Glomerular endothelial cell (primary cell): ENCODE results near the gene LRRC47. TPM values are rescaled to one million over a fixed set of nuclear protein-coding genes. Genes with fewer than 3 reads are reported as not detected.
"Not testable (repeated sequence)": the region's sequence is repeated elsewhere in the genome, so short reads cannot be mapped to it uniquely, and the experiment has no call there.

Experiments used
- DNase-seq: peaks from one replicate; pipeline ENCODE4 v3.0.0-alpha.2; 2011; ENCODE audit warnings: low read depth, low spot score; ENCODE audit errors: extremely low read depth
- total RNA-seq: library from RNA; depleted of rRNA; stranded (reverse); fragments of >200 nt; gene quantifications from 2 replicates; pipeline ENCODE4 v1.2.3, GENCODE V29; 2015

LRRC47 gene
- total RNA-seq, 1 donor from 2014 or later: 38.9 TPM

DNA sequence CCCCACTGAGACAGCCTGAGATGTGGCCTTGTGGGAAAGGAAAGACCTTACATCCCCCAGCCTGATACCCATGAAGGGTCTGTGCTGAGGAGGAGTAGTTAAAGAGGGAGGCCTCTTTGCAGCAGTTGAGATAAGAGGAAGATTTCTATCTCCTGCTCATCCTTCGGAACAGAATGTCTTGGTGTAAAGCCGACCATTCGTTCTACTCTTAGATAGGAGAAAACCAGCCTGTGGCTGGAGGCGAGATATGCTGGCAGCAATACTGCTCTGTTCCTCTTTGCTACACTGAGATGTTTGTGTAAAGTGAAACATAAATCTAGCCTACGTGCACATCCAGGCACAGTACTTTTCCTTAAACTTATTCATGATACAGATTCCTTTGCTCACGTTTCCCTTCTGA, 45.6 kb downstream of the LRRC47 start:
- DNase-seq: no peak

DNA sequence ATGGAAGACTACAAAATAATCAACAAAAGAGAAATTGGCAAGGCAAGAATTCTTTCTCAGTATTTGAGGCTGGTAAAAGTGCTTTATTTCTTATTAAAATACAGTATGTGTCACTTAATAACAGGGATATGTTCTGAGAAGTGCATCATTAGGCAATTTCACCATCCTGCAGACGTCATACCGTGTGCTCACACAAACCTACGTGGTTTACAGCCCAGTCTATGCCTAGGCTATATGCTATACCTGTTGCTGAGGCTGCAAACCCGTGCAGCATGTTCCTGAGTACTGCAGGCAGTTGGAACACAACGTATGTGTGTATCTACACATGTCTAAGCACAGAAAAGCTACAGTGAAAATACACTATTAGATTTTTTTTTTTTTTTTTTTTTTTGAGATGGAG, 46.8 kb downstream of the LRRC47 start:
- DNase-seq: no peak

DNA sequence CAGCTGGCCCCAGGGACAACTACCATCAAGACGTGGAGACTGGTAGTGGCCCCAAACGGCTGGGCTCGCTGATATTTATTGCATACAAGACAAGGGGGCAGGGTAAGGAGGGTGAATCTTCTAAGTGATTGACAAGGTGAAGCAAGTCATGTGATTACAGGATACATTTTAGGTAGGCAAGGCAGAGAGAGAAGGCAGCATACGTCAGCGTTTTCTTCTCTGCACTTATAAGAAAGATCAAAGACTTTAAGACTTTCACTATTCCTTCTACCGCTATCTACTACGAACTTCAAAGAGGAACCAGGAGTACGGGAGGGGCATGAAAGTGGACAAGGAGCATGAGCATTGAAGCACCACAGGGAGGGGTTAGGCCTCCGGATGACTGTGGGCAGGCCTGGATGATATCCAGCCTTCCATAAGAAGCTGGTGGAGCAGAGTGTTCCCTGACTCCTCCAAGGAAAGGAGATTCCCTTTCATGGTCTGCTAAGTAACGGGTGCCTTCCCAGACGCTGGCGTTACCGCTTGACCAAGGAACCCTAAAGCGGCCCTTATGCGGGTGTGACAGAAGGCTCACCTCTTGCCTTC, 47.9 kb downstream of the LRRC47 start:
- not testable (repeated sequence) for DNase-seq

DNA sequence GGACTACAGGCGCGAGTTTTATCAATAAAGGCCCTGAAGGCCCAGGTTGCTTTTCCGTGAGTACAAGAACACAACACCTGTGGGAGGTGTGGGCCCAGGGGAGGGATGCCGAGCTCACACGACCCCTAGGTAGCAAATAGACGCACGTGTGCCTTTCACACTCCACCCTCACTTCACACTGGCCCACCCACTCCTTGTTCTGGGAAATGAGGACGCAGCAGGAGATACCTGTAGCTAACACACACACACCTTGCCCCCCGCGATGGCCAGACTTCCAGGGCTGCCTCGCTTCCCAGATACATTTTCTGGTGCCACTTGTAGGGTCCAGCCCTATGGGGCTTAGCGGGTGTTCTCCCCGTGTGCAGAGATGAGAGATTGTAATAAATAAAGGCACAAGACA, 48.4 kb downstream of the LRRC47 start:
- no peak for DNase-seq

DNA sequence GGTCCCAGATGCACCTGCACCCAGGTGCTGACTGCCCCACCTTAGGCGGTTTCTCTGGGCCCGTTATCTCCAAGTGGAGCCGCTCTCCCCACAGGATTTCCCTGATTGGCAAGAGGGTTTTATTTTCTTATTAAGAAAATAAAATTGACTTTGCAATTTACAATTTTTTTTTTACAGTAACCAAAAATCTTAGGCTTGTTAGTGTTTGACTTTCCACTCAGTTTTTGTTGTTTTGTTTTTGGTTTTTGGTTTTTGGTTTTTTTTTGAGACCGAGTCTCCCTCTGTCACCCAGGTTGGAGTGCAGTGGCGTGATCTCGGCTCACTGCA, 48.8 kb downstream of the LRRC47 start:
- DNase-seq: no peak

DNA sequence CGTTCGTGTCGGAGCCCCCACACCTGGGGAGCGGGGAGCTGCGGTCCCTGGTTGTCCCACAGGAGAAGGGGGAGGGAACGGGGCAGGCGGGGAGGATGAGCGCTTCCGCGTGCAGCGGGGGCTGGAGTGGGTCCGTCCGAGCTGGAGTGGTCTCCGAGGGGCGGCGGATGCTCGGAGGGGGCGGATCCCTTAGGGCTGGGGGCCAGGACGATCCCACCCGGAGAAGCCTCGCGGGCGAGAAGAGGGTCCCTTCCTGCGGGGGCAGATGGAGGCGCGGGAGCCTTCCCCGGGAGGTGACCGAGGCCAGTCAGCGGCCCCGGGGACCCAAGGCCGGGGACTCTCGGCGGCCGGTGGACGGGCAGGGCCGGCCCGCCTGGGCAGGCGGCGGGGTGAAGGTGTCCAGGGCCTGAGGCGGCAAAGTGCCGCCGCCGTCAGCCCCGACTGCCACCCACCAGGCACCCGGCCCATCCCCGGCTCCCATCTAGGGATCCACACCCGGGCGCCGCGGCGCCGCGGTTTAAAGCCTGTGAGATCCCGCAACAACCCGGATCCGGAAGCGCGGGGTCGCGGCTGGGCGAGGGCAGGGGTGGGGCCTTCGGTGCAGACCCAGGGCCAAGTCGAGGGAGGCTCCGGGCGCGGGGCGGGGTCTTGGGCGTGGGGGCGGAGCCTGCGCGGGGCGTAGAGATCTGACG, 49.3 kb downstream of the LRRC47 start:
- no peak for DNase-seq

DNA sequence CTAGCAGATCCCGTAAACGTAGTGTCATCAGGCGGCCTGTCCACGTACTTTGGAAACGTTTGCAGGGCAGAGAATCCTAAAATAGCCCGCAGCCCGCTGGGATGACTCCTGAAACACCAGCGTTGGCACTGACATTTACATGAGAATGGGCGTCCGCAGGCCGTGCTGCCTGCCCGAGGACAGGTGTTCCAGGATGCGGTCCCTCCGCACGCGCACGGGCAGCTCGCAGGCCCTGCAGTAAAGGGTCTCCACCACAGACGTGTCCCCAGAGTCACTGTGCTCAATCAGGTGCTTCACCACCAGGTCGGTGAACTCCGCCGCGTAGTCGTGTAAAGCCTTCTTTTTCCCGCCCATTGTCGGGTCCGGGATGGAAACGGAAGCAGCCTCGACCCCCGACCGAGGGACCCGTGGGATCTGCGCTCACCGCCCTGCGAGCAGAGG, 49.9 kb downstream of the LRRC47 start:
- DNase-seq: no peak

DNA sequence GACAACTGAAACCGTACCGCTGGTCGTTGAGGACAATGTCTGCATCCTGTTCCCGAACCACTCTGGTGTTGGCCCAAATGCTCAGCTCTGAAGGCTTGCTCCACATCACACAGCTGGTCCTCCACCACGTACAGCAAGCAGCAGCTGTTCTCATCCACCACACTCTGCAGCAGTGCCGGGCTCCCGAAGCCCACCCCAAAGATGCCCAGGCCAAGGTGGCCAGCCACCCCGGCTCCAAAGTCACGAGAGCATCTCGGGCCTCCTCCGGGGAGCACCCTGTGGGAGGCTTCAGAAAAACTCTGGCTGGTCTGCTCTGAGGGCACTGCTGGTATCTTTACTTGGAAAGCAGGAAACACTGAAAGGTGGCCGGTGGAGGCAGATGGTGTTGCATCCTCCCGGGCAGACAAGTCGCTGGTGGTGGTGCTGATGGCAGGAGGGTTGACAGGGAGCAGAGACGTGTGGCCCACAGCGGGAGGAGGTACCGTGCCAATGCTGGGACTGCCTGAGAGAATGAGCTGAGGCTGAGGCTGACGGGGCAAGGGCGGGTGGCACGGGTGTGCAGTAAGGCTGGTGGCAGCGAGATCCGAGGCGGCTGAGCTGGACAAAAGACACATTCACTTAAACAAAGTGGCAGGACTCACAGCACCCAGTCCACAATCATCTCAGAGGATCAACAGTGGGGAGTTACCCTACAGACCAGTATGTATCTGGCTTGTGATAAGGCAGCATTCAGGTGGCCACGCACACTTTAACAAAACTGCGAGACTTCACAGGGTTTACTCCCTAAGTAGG, 50.5 kb downstream of the LRRC47 start:
- no peak for DNase-seq

DNA sequence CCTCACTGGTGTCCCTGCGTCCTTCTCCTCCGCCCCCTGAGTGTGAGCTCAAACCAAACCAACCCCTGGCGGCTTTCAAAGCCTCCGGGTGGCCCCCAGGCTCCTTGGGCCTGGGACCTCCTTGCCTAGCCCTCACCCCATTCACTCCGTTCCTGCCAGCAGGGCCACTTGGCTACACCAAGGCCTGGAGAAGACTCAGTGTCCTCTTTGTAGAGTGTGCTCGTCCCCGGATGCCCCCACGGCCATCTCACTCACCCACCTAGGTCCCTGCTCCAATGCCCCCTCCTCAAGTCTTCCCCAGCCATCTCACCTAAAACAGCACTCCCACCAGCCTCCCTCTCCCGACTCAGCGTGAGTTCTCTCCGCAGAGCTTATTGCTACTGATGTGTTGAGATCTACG, 51.2 kb downstream of the LRRC47 start:
- DNase-seq: no peak

DNA sequence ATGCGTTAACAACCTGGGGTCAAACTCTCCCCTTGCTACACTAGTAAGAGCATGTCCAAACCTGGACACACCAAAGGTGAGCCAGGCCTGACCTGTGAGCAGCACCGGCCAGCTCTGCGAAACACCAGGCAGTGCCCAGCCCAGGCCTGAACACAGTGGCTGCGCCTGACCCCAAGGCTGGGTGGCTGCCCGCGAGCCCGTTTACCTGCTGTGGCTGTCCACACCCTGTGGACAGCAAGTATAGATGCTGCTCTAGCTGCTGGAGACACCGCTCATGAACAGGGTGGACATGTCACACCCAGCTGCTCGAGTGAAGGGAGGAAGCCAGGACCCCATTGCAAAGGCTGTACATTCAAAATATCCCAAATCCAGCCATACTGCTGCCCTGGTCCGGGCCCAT, 51.7 kb downstream of the LRRC47 start:
- no peak for DNase-seq

DNA sequence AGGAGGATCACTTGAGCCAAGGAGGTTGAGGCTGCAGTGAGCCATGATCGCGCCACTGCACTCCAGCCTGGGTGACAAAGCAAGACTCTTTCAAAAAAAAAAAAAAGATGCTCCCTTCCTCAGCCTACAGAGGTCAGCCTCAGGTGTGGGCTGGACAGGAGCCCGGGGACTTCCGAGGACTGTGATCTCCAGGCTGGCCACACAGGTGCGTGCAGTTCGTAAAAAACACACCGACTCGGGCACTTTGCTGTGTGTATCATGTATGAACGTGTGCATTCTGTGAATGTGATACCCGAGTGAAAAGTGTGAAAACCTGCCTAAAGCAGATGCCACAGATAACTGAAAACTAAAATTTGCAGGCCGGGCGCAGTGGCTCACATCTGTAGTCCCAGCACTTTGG, 52.5 kb downstream of the LRRC47 start:
- no peak for DNase-seq

DNA sequence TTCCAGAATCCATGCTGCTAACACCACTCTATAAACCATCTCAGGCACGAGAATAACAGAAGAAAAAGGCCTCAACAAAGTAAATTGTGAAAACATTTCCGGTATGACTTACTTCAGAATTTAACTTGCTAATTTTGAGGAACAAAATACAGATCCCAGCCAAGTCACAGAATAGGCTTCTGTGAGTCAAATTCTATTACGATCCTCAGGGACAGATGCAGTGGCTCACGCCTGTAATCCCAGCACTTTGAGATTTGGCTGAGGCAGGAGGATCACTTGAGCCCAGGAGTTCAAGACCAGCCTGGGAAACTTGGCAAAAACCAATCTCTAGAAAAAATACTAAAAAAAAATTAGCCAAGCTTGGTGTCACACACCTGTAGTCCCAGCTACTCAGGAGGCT, 52.9 kb downstream of the LRRC47 start:
- no peak for DNase-seq

DNA sequence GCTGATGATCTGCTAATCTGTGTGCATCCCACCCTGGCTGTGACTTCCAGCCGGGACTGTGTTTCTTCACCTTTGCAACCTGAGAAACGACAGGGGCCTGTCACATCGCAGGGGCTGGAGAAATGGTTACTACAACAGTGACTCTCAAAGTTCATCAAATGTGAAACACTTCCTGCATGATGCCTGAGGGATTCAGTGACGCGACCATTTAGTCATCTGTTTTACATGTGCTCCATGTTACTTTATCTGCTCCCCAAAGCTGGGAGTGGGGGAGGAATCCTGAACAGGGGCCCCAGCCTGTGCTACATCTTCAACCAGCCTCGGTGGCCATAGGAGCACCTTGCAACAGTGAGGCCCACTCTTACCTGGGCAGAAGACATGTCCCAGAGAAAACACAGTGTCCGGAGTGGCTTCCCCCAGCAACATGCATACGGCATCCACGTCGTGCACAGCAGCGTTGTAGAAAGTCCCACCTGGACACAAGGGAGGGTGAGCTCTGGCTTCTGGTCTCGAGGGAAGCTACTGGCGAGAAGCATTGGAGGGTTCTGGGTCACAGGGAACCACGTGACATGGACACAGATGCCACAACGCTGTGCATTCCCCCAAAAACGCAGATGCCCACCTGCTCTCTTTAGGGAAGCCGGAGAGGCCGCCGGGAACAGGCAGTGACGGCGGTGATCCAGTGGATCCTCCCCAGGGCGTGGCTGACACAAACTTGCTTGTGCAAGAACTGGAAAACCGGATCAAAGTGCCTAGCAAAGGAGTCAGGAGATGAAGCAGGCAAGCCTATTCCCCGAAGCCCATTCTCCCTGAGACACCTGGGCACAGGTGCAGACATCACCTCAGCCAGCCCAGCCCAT, 53.6 kb downstream of the LRRC47 start:
- no peak for DNase-seq

DNA sequence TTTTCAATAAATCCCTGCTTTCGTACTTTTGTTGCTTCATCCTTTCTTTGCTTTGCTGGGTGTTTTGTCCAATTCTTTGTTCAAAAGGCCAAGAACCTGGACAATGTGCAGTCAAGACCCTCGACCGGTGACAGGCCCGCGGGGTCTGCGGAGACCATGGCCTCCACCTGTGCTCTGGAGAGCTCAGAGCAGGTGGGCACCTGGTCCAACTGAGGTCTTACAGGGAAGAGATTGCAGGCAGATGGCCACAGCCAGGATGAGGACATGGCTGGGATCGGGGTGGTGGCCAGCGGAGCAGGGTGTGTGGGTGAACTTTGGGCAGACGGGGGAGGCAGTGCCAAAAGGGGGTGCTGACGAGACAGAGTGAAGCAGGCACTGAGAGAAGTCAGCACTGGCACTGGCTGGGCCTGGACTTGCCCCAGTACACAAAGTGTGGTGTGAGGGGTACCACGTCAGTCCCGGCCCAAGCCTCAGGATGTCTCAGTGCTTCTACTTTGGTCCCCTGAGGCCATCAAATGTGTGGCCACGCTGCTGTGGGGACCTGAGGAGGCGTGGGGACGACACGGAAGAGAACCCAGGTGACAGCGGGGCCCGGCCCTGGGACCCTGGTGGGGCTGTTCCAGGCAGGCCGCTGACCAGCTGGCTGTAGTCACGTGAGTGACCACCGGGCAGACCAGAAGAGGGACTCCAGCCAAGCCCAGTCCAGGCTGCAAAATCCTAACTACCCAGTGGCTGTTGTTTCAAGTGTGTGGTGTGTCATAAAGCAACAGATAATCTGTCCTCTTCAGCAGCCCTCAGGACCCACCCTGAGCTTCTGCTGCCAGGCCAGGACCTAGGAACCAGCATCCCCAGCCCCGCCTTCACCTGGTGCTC, 54.5 kb downstream of the LRRC47 start:
- no peak for DNase-seq

DNA sequence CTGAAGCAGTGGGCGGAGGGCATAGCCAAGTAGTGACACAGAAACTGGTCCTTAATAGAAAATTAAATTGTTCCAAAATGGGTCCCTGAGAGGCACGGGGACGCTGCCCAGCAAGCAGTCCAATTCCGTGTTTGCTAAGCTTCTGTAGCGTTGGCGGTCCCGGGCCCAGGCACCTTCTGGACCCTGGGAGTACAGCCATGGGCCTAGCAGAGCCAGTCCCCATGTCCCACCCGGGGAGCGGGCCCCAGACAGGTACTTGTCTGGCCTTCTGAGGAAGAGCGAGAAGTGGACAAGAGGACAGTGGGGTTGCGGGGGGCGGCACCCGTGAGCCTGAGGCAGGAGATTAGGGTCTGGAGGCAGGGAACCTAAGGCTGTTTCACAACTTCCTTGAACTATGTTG, 55.5 kb downstream of the LRRC47 start:
- no peak for DNase-seq

DNA sequence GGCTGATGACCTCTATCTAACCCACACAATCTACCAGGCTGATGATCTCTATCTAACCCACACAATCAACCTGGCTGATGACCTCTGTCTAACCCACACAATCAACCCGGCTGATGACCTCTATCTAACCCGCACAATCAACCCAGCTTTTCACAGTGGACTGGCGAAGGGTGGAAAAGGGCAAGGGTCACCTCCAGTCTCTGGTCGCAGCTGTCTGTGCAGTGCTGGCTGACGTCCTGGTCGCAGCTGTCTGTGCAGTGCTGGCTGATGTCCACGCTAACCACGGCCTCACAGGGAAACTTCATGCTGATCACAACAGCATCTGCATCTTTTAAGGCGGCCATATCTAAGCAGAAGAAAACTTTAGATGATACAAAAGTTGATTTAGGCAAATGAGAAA, 56.3 kb downstream of the LRRC47 start:
- no peak for DNase-seq

DNA sequence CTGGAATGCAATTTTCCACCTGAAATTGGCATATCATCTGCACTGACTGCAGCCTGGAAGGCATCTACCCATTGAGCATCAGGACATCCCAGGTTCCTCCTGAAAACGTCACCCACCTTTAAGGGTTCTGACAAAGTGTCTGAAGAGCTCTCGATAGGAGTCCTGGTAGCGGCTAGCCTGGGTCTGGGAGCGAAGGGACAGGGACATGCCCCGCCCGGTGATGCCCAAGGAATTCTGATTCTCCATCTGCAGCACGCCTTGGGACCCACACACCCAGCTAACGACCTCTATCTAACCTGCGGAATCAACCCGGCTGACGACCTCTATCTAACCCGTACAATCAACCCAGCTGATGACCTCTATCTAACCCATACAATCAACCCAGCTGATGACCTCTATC, 57.4 kb downstream of the LRRC47 start:
- DNase-seq: no peak

DNA sequence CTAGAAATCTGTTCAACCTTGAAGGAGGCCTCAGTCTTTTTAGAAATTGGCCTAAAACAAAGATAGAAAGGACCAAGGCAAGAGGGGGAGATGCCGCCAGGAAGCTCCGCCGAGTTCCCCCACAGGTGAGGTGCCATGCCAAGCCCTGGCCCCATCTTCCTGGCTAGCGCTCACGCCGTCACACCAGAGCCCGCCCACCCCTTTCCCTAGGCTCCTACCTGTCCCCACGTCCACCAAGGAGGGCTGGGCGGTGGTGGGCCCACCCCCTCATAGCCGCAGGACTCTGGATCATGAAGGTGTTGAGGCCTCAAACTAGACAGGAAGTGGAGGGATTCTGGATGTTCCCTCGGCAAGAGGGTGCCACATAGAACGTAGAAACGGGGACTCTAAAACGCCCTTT, 59.6 kb downstream of the LRRC47 start:
- no peak for DNase-seq

DNA sequence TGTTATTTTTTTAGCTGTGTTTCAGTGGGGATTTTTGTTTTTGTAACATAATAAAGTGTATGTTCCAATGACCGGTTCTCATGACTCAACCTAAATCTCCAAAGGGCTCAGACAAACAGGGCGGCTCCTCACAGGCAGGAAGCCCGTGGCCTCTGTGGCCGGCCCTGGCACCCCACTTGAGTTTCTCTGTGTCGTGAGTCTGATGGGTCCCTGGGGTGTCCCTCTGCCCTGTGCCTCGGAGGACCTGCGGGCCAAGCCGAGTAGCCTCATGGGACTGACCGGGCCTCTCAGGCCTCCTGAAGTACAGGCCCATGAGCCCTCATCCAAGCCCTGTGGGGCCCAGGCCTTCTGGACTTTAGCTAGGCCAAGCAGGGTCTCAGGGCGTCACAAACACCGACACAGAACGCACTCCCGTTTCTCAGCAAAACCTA, 60.2 kb downstream of the LRRC47 start:
- no peak for DNase-seq

DNA sequence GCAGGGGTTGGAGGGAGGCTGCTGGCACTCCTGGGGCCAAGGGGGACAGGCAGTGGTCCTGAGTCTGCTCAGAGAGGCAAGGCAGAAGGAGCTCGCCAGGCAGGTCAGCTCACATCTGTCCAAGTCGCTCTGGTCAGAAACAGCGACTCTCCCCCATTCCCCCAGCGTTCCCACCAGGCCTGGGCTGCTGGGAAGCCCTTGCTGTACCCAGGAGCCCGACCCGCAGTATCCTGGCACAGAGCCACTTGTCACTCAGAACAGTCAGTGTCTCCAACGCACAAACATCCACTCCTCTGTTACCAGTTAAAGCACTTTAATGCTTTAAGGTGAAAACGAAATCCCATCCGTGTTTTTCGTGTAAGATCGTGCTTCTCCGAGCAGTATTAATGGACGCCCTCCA, 60.6 kb downstream of the LRRC47 start:
- DNase-seq: no peak
